ENCODE measurements around the gene FAM50B. TPM values are rescaled to one million over a fixed set of nuclear protein-coding genes. Genes with fewer than 3 reads are reported as not detected.

The FAM50B gene
- total RNA-seq, 6 experiments from 2014 or later: 3.6 to 11.1 (median 8.5) TPM

- H3K36me3 ChIP-seq: no peaks in the 10 kb centered on the region
- no peak overlapping the region for H3K4me3 ChIP-seq
- H3K9me3 ChIP-seq: no peaks in the 10 kb centered on the region
- intact Hi-C loops (cut with DNase I): no loop called here
- TF ChIP-seq, protein P1, sequence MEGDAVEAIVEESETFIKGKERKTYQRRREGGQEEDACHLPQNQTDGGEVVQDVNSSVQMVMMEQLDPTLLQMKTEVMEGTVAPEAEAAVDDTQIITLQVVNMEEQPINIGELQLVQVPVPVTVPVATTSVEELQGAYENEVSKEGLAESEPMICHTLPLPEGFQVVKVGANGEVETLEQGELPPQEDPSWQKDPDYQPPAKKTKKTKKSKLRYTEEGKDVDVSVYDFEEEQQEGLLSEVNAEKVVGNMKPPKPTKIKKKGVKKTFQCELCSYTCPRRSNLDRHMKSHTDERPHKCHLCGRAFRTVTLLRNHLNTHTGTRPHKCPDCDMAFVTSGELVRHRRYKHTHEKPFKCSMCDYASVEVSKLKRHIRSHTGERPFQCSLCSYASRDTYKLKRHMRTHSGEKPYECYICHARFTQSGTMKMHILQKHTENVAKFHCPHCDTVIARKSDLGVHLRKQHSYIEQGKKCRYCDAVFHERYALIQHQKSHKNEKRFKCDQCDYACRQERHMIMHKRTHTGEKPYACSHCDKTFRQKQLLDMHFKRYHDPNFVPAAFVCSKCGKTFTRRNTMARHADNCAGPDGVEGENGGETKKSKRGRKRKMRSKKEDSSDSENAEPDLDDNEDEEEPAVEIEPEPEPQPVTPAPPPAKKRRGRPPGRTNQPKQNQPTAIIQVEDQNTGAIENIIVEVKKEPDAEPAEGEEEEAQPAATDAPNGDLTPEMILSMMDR (IDR thresholded peaks at IDR 0.05): no peak
- TF ChIP-seq POLR2A (IDR thresholded peaks at IDR 0.05): no peak
- peak overlapping the region in 2 of 3 donors; percentile 18 for H3K27ac ChIP-seq
- ATAC-seq: no peak
- no peak for DNase-seq
- WGBS (ENCODE audit: insufficient coverage, low coverage, low lambda C conversion rate, missing lambda C conversion rate): 27% methylated on average over 2 of the region's 4 CpGs
- H3K27me3 ChIP-seq: no peaks in the 10 kb centered on the region
- H3K4me1 ChIP-seq: peaks cover 0 to 17% (median 7%) of the 10 kb centered on the region in 4 donors
Observed at GRCh38 chr6:3830806-3831205, 18.4 kb upstream of the FAM50B start.

- 62% methylated on average over 6 of the region's 6 CpGs for WGBS (ENCODE audit: insufficient coverage, low coverage, low lambda C conversion rate, missing lambda C conversion rate)
- DNase-seq: no peak
- H3K4me3 ChIP-seq: no peak overlapping the region
- H3K27ac ChIP-seq: peak overlapping the region in 2 of 3 donors; percentile 17 to 20
- peaks cover 0 to 25% (median 10%) of the 10 kb centered on the region in 4 donors for H3K4me1 ChIP-seq
- no peak for ATAC-seq
- no peaks in the 10 kb centered on the region for H3K27me3 ChIP-seq
- H3K9me3 ChIP-seq: no peaks in the 10 kb centered on the region
- TF ChIP-seq POLR2A (IDR thresholded peaks at IDR 0.05): no peak
- TF ChIP-seq, protein P1 (IDR thresholded peaks at IDR 0.05): no peak
- no peaks in the 10 kb centered on the region for H3K36me3 ChIP-seq
- intact Hi-C loops (cut with DNase I): no loop called here
Observed at GRCh38 chr6:3831761-3832530, 17.2 kb upstream of the FAM50B start.

DNA sequence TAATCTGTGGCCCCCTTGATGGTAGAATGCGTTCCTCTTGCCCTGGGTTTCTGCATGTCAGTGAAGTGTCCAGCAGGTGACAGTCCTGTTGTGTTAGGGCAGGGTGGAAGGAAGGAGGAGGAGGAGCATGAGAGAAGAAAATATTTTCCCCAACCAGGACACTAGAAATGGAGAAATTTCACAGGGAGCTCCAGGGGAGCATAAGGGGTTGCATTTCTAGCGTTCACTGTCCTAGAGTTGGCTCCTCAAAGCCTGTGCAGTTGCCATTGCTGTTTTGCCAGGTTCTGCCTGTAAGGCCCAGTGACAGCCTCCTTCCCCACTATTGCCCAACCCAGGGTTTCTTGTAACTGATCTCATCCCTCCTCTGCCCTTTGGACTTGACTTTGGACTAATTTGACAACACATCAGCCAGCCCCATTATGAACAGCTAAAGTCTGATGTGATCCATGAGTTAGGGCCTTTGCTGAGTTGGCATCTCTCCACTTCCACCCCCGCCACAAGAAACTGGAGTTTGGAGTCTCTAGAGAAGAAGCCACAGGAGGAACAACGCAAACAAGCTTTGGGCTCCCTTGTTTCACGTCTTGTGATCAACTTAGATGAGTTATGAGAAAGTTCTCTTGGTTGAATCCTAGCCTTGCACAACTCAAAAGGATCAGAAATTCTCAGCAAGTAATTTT is 14.0 kb upstream of the FAM50B start:
- Histone ChIP-seq H3K27me3 (no peaks in the 10 kb centered on the region), H3K9me3 (no peaks in the 10 kb centered on the region), H3K36me3 (no peaks in the 10 kb centered on the region), H3K4me1 (peaks cover 0 to 30% (median 14%) of the 10 kb centered on the region in 4 donors), H3K4me3 (no peak overlapping the region), H3K27ac (peak overlapping the region; percentile 78 to 96 (median 78))
- intact Hi-C loops (cut with DNase I): no loop called here
- ATAC-seq: peak; percentile 74 to 93 (median 81)
- peak; percentile 66 to 90 (median 82) for DNase-seq
- TF ChIP-seq, protein P1 (IDR thresholded peaks at IDR 0.05): peak; percentile 10 to 43 (median 32)
- peak; percentile 67 for TF ChIP-seq POLR2A (IDR thresholded peaks at IDR 0.05)
- WGBS (ENCODE audit: insufficient coverage, low coverage, low lambda C conversion rate, missing lambda C conversion rate): 28% methylated on average over 5 of the region's 5 CpGs

DNA sequence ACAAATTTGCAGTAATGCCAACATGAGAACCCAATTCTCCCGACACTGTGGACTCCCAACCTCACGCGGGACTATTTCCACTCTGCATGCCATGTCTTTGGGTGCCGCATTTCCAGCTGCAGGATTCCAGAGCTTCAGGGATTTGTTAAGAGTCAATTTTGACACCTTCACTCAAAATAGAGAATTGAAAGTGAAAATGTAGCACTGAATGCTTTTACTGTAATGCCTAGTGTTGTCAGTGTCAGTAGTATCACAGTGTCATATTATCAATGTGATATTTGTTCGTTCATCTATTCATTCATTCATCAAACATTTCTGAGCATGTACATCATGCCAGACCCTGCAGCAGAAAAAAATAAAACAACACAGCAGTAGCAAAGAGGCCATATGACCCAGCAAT is 13.4 kb upstream of the FAM50B start:
- Histone ChIP-seq H3K4me1 (peaks cover 0 to 30% (median 13%) of the 10 kb centered on the region in 4 donors), H3K27me3 (no peaks in the 10 kb centered on the region), H3K36me3 (no peaks in the 10 kb centered on the region), H3K27ac (peak overlapping the region; percentile 78 to 96 (median 78)), H3K9me3 (no peaks in the 10 kb centered on the region), H3K4me3 (no peak overlapping the region)
- intact Hi-C loops (cut with DNase I): no loop called here
- TF ChIP-seq, protein P1 (IDR thresholded peaks at IDR 0.05): no peak
- no peak for TF ChIP-seq POLR2A (IDR thresholded peaks at IDR 0.05)
- peak in 3 of 4 donors; percentile 8 to 25 (median 11) for ATAC-seq
- 14% methylated on average over 5 of the region's 5 CpGs for WGBS (ENCODE audit: insufficient coverage, low coverage, low lambda C conversion rate, missing lambda C conversion rate)
- no peak for DNase-seq

Measured in right lobe of liver (tissue), 6 donors.